ENCODE data around the gene PMPCB.

PMPCB gene

GRCh38 chr7:103336761-103337160 is 39.5 kb downstream of the PMPCB start:
- DNase-seq (ENCODE audit: low spot score) = no peak

GRCh38 chr7:103338864-103339263 is 41.6 kb downstream of the PMPCB start:
- no peak for DNase-seq (ENCODE audit: low spot score)

- DNase-seq (ENCODE audit: low spot score) = no peak
These were observed 44.2 kb downstream of the PMPCB start for GRCh38 chr7:103341466-103341865.

GRCh38 chr7:103343332-103343731 is 46.1 kb downstream of the PMPCB start:
- DNase-seq (ENCODE audit: low spot score) = no peak

- peak; percentile 19 for DNase-seq (ENCODE audit: low spot score)
These were observed 46.7 kb downstream of the PMPCB start for GRCh38 chr7:103343758-103344452.

- DNase-seq (ENCODE audit: low spot score) = peak; percentile 88
These were observed 47.4 kb downstream of the PMPCB start, which contains the start of gene DNAJC2 for GRCh38 chr7:103344453-103345149. Gene DNAJC2 (minus strand): TSS chr7:103344767. CDS start chr7:103344622, 145 bp downstream.

GRCh38 chr7:103346396-103346795 is 49.2 kb downstream of the PMPCB start:
- no peak for DNase-seq (ENCODE audit: low spot score)

GRCh38 chr7:103347507-103348267 is 50.5 kb downstream of the PMPCB start, which contains the start of gene PSMC2:
Gene PSMC2 (plus strand): TSS chr7:103347643. CDS start chr7:103347712, 69 bp downstream.
- DNase-seq (ENCODE audit: low spot score) = peak; percentile 75

- DNase-seq (ENCODE audit: low spot score) = no peak
These were observed 51.2 kb downstream of the PMPCB start for GRCh38 chr7:103348452-103348851.

- DNase-seq (ENCODE audit: low spot score) = no peak
These were observed 51.7 kb downstream of the PMPCB start for GRCh38 chr7:103348959-103349358.

- DNase-seq (ENCODE audit: low spot score) = no peak
These were observed 52.6 kb downstream of the PMPCB start for GRCh38 chr7:103349805-103350204.
